H1 (cell line): Measurements from ENCODE around the gene TSC22D1. TPM values are rescaled to one million over a fixed set of nuclear protein-coding genes. Genes with fewer than 3 reads are reported as not detected.

ENCODE experiments used
- NRF1 ChIP-seq: IDR thresholded peaks from 2 replicates; pipeline ENCODE4 v1.6.1; 2011; ENCODE audit warnings: mild to moderate bottlenecking, low read depth, low read length, improper control_type of control experiment
- SAP30 ChIP-seq: fragments of 300-600 bp; sonication (generic); IDR thresholded peaks from 2 replicates; pipeline ENCODE4 v1.7.1; 2012; ENCODE audit warnings: low read length, moderate library complexity, mild to moderate bottlenecking, inconsistent platforms; ENCODE audit not compliant: insufficient read depth, insufficient replicate concordance
- polyA plus RNA-seq, 7 experiments: library from polyadenylated mRNA; depleted of rRNA in 3 of 7; stranded (reverse) in 5 of 7; unstranded in 2 of 7; fragments of >200 nt in 5 of 7; fragments of 200-250 nt in 2 of 7; gene quantifications; 1 replicate in 5 of 7; 2 replicates in 1 of 7; 4 replicates in 1 of 7; pipeline versions ENCODE4 v1.2.1 to v1.2.3, GENCODE V29; 2011 to 2013; ENCODE audit warnings: missing spikeins in 2 of 7, mixed read lengths in 2 of 7
- total RNA-seq: library from RNA; stranded (reverse); fragmentation: NEBNext Ultra II Directional; extraction: Animal tissue kit (Norgen Biotek cat#: 25700); gene quantifications from 2 replicates; pipeline ENCODE4 v1.2.1, GENCODE V29; 2021

The TSC22D1 gene
- total and polyA plus RNA-seq, 2 of the 8 experiments (the other 6 are each of a cell fraction or from before 2014, with no cell fraction given), result 52.6 to 80.9 TPM

- no peak for TF ChIP-seq SAP30
- no peak for TF ChIP-seq NRF1
These were observed 161.4 kb downstream of the TSC22D1 start (continued) for GRCh38 chr13:44414716-44415115.
